ENCODE data around the gene PIK3R1.

PIK3R1 gene

GRCh38 chr5:68313336-68313735, 97.8 kb downstream of the PIK3R1 start:
- TF ChIP-seq, protein P1, sequence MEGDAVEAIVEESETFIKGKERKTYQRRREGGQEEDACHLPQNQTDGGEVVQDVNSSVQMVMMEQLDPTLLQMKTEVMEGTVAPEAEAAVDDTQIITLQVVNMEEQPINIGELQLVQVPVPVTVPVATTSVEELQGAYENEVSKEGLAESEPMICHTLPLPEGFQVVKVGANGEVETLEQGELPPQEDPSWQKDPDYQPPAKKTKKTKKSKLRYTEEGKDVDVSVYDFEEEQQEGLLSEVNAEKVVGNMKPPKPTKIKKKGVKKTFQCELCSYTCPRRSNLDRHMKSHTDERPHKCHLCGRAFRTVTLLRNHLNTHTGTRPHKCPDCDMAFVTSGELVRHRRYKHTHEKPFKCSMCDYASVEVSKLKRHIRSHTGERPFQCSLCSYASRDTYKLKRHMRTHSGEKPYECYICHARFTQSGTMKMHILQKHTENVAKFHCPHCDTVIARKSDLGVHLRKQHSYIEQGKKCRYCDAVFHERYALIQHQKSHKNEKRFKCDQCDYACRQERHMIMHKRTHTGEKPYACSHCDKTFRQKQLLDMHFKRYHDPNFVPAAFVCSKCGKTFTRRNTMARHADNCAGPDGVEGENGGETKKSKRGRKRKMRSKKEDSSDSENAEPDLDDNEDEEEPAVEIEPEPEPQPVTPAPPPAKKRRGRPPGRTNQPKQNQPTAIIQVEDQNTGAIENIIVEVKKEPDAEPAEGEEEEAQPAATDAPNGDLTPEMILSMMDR (IDR thresholded peaks at IDR 0.05), result no peak
- Histone ChIP-seq H3K9me3 (no peaks in the 10 kb centered on the region), H3K27me3 (no peaks in the 10 kb centered on the region), H3K4me1 (ENCODE audit: control insufficient read depth in 1 of 2, insufficient read depth in 1 of 2, low read depth in 1 of 2, low read length in 1 of 2) (no peaks in the 10 kb centered on the region), H3K36me3 (no peaks in the 10 kb centered on the region), H3K4me3 (ENCODE audit: low read depth in 1 of 2, low read length in 1 of 2) (no peak overlapping the region), H3K27ac (no peak overlapping the region)

DNA sequence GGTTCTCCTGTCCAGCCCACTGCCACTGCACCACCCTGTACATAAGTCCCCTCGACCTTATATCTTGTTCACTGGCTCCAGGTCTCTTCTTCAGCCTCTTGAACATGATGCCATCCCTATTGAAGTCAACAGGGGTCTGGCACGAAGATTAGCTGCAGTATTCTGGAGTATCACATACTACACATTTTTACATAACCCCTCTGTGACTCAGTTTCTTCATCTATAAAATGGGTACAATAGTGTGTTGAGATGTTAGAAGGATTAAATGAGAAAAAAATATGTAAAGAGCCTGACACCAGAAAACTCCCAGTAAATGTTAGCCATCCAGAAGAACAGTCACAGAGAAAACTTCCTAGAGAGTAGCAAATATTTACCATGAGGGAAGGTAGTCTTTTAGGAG, 98.9 kb downstream of the PIK3R1 start:
- Histone ChIP-seq H3K4me3 (ENCODE audit: low read depth in 1 of 2, low read length in 1 of 2) (no peak overlapping the region), H3K27ac (no peak overlapping the region), H3K27me3 (no peaks in the 10 kb centered on the region), H3K36me3 (no peaks in the 10 kb centered on the region), H3K9me3 (no peaks in the 10 kb centered on the region), H3K4me1 (ENCODE audit: control insufficient read depth in 1 of 2, insufficient read depth in 1 of 2, low read depth in 1 of 2, low read length in 1 of 2) (no peaks in the 10 kb centered on the region)
- TF ChIP-seq, protein P1 (IDR thresholded peaks at IDR 0.05), result no peak

DNA sequence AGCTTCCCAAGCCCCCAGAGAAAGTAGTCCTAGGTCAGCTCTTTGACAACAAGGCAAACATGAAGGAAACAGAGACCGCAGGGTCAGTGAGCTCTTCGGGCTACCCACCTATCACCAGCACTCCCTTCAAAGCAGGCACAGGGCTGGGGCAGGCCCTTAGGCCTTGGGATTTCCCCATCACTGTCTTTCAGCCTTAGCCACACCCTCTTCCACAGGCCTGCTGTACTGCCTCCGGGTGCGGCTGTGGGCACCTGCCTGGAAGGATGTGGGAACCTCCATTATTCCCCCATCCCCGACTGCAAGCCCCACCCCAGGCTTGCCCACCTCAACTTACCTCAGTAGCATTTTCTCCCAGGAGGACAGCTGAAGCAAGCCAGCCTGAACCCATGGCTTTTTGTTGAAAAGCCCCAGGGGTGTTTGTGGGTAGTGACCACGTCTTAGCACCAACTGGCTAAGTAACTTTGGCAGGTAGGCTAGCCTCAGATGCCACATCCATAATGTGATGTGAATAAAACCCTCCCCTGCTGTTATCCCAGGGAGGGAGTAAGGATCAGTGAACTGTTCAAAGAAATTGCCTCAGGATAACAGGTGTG, 100.2 kb downstream of the PIK3R1 start:
- H3K27ac ChIP-seq, result no peak overlapping the region
- H3K4me1 ChIP-seq (ENCODE audit: control insufficient read depth in 1 of 2, insufficient read depth in 1 of 2, low read depth in 1 of 2, low read length in 1 of 2), result no peaks in the 10 kb centered on the region
- TF ChIP-seq, protein P1 (IDR thresholded peaks at IDR 0.05), result no peak
- no peaks in the 10 kb centered on the region for H3K9me3 ChIP-seq
- H3K4me3 ChIP-seq (ENCODE audit: low read depth in 1 of 2, low read length in 1 of 2), result no peak overlapping the region
- H3K36me3 ChIP-seq, result no peaks in the 10 kb centered on the region
- no peaks in the 10 kb centered on the region for H3K27me3 ChIP-seq

DNA sequence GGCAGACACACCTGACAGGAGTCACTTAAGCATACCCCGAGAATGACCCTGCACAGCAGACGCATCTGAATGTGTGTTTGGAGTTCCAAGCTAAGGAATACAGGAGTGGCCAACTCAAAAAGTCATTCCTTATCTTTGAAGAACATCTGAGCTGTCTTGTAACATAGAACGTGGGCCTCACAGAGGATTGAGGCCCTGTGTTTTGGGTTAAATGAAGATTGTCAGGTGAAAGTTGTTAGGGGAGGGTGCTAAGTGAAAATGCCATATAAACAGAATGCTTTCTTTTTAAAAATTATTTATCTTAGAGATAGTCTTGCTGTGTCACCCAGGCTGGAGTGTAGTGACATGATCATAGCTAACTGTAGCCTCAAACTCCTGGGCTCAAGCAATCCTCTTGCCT, 100.9 kb downstream of the PIK3R1 start:
- Histone ChIP-seq H3K9me3 (no peaks in the 10 kb centered on the region), H3K4me3 (ENCODE audit: low read depth in 1 of 2, low read length in 1 of 2) (no peak overlapping the region), H3K36me3 (no peaks in the 10 kb centered on the region), H3K4me1 (ENCODE audit: control insufficient read depth in 1 of 2, insufficient read depth in 1 of 2, low read depth in 1 of 2, low read length in 1 of 2) (no peaks in the 10 kb centered on the region), H3K27ac (no peak overlapping the region), H3K27me3 (no peaks in the 10 kb centered on the region)
- TF ChIP-seq, protein P1 (IDR thresholded peaks at IDR 0.05), result no peak

DNA sequence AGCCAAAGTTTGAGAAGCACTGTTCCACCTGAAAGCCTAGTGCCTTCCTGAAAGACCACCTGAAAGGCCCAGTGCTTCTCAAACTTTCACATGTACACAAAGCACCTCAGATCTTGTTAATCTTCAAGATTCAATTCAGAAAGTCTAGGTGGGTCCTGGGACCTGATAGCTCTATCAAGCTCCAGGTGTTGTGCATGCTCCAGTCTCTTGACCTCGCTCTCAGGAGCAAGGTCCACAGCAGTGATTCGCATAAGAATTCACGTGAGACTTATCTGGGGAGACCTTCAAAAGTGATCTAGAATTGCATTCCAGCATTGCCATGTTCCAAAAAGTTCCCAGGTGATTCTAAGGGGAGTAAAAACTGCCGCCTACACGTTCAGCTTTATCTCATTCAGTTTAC, 102.1 kb downstream of the PIK3R1 start:
- Histone ChIP-seq H3K27ac (no peak overlapping the region), H3K27me3 (no peaks in the 10 kb centered on the region), H3K4me1 (ENCODE audit: control insufficient read depth in 1 of 2, insufficient read depth in 1 of 2, low read depth in 1 of 2, low read length in 1 of 2) (no peaks in the 10 kb centered on the region), H3K4me3 (ENCODE audit: low read depth in 1 of 2, low read length in 1 of 2) (no peak overlapping the region), H3K9me3 (no peaks in the 10 kb centered on the region), H3K36me3 (no peaks in the 10 kb centered on the region)
- TF ChIP-seq, protein P1 (IDR thresholded peaks at IDR 0.05), result no peak

Data from neutrophil (primary cell).